Prostate gland (tissue), 2 donors: ENCODE data around the gene PCDHB14.

Experiments used
- CTCF ChIP-seq, 4 experiments: fragments of 200-600 bp in 2 of 4; fragments of 450-650 bp in 2 of 4; sonication (generic) in 2 of 4; IDR thresholded peaks; 1 replicate in 3 of 4; 2 replicates in 1 of 4; pipeline ENCODE4 v1.5.1; 2016 to 2019; ENCODE audit warnings: antibody characterized with exemption in 4 of 4, mild to moderate bottlenecking in 2 of 4, moderate library complexity in 2 of 4
- POLR2A ChIP-seq: fragments of 450-650 bp; IDR thresholded peaks from one replicate; pipeline ENCODE4 v1.6.1; 2016; ENCODE audit warnings: antibody characterized with exemption, mild to moderate bottlenecking

GRCh38 chr5:141192110-141192725 lies 30.9 kb upstream of the PCDHB14 start, which contains the start of gene PCDHB10:
- TF ChIP-seq POLR2A (no peak), CTCF (IDR thresholded peaks at IDR 0.05) (peak in 1 of 4 experiments; percentile 10)
